GM20431 (cell line): ENCODE data around the gene RHBDF2.

Source experiments
- in situ Hi-C: fragments of 300-500 bp; cut with MseI, MboI; formaldehyde crosslinking; loops from one replicate; pipeline ENCODE4 v1.15.0; 2020; ENCODE audit warnings: low sequenced_read_pairs; ENCODE audit not compliant: unreplicated experiment

The RHBDF2 gene

GRCh38 chr17:76422860-76423259 lies 78.4 kb downstream of the RHBDF2 start:
- in situ Hi-C loops = no loop called here

GRCh38 chr17:76422406-76422805 lies 78.8 kb downstream of the RHBDF2 start:
- in situ Hi-C loops = no loop called here

GRCh38 chr17:76421044-76421407 lies 80.2 kb downstream of the RHBDF2 start:
- in situ Hi-C loops = no loop called here
